ENCODE measurements around the gene PRKAR2B.

Gene PRKAR2B

GRCh38 chr7:107044347-107045194 is at the start of gene PRKAR2B:
Gene PRKAR2B (plus strand): TSS chr7:107044705. CDS start chr7:107044908, 203 bp downstream.
- DNase-seq, result peak; percentile 84

- no peak for DNase-seq
Measured at GRCh38 chr7:106994833-106995232, 49.7 kb upstream of the PRKAR2B start.

GRCh38 chr7:106997487-106998271 is 46.8 kb upstream of the PRKAR2B start:
- DNase-seq, result no peak

DNA sequence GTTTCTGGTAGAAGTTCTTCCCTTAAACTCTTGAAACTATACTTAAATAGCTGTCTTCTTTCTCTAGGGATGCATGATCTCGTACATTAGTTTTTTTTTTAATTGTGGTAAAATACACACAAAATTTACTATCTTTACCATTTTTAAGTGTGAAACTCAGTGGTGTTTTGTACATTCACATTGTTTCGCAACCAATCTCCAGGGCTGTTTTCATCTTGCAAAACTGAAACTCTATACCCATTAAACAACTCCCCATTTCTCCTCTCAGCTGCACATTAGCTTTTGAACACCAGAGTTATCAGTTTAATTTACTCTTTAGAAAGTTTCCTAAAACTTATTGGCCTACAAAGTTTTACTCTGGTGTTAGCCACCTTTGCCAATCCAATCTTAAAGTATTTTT is 45.5 kb upstream of the PRKAR2B start:
- no peak for DNase-seq

DNA sequence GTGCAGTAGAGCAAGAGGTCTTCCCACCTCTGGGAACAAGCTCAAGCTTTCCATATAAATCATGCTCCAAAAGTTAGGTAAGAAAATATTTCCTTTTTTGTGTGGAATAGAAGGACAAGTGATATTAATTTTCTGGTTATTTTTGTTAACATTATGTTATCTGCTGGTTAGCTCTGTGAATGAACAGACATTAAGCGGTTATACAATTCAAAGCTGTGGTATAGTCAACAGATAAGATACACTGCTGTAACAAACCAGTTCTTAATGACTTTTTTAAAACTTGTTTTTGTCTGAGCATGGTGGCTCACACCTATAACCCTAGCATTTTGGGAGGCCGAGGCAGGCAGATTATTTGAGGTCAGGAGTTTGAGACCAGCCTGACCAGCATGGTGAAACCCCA is 43.0 kb upstream of the PRKAR2B start:
- DNase-seq, result no peak

- DNase-seq, result no peak
Measured at GRCh38 chr7:107002126-107002525, 42.4 kb upstream of the PRKAR2B start.

GRCh38 chr7:107002529-107002998 is 41.9 kb upstream of the PRKAR2B start:
- no peak for DNase-seq

DNA sequence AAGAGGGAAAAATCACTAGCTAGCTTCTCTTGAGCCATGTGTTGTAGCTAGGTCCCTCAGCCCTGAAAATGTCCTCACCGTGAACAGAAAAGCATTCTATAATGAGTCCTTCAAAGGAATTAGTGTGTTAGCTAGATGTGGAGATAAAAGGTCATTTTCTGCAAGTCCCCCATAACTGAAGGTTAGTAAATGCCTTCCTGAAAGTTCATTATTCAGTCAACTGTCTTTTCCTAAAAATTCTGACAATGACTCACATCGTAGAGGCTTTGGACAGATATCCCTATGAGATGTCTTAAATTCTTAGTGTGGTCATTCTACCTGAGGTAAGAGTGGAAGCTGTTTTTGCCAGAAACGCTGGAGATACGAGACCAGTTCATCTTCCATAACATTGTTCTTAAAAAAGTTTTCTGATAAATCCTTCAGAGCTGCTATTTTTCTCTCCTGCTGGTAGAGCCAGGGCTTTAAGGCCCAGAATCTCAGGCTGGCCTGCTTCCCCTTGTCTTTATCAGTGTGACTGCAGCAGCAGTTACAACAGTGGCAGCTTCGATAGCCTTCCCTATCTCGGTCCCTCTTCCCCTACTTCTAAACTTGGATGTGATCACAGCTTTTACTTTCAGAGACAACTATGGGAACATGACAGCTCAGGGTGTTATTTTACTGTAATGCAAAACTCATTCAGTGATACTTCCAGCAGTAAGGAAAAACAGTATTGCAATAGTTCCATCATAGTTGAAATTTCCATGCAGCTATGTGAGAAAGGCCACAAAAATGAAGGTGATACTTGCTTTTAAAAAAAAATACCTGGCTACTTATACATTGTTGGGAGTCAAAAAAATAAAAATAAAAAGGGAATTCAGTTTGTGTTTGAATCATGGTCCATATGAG is 37.3 kb upstream of the PRKAR2B start:
- no peak for DNase-seq

DNA sequence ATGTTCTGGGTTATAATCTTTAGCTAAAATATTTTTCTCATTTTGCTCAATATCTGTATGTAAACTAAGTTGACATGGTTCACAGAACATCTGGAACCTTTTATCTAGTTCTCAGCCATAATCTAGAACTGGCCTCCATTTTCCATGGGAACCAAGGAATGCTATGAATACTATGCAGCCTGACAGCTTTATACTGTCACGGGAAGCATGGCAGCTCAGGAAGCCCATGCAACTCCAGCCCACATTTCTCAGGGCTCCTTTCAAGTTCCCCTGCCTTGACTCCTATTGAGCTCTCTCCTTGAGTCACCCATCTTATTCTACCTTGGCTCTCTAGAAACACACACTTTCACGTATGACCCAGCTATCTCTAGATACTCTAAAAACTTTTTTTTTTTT is 36.6 kb upstream of the PRKAR2B start:
- DNase-seq, result no peak

GRCh38 chr7:107009846-107010203 is 34.7 kb upstream of the PRKAR2B start:
- no peak for DNase-seq

DNA sequence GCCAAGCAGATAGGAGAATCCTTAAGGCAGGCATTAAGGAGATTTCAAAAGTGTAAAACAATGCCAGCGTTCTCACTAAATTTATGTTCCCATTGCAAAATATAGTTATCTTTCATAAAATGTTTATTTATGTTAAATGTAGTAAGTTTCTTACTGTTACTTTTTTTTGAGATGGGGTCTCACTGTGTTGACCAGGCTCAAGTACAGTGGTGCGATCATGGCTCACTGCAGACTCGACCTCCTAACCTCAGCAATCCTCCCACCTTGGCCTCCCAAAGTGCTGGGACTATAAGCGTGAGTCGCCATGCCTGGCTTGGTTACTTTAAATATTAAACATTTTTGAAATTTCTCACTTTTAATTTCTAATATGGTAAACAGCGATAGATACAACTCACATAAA is 31.8 kb upstream of the PRKAR2B start:
- DNase-seq, result no peak

DNA sequence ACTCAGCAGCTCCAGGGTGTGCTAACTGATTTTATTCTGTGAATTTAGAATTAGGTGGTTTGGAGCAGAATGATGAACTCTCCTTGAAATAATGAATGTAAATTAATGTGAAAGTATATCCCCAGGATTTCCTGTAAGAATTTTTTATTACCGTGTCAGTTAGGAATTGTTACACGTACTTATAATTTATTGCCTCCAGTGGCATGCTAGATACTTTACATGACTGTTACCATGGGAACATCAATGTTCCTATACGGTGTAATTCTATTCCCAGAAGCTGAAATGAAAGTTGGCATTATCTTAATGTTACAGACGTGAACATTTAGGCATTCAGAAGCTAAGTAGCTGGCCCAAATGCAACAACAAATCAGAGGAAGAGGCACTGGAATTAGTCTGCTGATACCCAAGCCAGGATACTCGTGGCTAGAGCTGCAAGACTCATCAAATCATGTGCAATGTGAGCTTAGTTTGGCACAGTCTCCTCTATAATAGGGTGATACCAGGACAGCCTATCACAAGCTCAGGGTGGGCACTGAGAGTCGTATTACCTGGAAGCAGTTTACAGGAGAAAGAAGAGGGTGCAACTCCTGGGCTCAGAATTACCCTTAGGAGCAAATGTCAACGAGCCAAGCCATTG is 30.0 kb upstream of the PRKAR2B start:
- no peak for DNase-seq

DNA sequence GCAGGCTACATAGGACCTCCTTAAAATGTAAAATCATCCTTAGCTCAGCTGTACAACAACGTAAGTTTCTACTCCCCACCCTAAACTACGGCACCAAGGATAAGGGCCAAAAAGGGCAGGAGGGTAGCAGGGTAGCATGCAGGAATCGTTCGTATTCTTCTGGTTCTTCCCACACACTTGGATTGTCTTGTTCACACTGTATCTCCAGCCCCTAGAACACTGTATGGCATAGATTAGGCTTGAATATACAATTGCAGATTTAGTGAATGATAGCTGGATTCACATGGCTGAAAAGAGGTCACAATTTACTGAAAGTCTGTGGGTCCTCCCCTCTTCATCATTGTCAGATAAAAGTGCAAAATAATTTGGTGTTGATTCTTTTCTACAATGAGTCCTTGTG is 28.2 kb upstream of the PRKAR2B start:
- DNase-seq, result no peak

DNA sequence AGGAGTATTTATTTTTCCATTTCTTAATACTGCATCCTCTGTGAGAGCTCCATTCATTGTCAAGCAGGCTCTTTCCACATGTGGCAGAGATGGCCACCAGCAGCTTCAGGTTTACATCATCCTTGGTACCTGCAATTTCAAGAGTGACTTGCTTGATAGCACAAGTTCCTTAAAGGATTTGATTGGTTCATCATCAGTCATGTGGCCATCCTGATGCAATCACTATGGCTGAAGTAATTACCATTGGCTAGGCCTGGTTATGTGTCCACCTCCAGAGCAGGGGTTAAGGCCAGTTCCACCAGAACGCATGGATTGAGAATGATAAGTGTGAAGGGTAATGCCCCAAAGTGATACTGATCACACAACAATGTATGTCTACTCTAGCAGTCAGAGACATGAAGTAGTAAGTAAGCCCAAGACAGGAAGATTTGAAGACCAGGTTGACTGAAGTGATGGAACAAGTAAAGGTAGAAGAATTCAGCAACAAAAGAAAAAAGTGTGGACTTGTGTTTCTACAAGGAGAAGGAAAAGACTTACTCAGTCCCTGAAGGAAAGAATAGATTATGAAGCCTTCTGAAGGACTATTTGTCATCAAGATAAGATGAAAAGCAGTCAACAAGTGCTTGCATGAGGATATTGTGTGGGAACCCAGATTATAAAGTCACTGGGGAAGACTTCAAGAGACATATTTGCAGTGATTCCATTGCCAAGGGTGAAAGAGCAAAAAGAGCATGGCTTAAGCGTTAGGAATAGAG is 26.4 kb upstream of the PRKAR2B start:
- no peak for DNase-seq

GRCh38 chr7:107020400-107020799 is 24.1 kb upstream of the PRKAR2B start:
- DNase-seq, result no peak

- DNase-seq, result no peak
Measured at GRCh38 chr7:107021600-107021999, 22.9 kb upstream of the PRKAR2B start.

GRCh38 chr7:107023522-107024151 is 20.9 kb upstream of the PRKAR2B start:
- DNase-seq, result no peak

- DNase-seq, result no peak
Measured at GRCh38 chr7:107024906-107025305, 19.6 kb upstream of the PRKAR2B start.

- DNase-seq, result no peak
Measured at GRCh38 chr7:107025449-107026103, 18.9 kb upstream of the PRKAR2B start.

DNA sequence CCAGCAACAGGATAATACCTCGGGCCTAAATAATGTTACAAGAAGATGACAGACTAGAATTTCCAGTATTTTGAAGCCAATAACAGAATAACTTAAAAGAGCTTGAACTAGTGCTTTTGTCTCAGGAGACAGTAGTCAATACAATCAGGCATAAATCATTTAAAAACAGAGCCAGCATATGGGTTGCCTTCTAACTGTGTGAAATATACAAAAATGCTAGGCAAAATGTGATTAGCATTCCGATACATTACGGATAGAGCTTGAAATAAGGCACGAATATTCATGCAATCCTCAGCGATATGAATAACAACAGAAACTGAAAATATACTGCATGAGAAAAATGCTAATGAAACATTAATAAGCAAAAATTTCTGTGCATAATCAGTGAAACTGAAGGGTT is 18.3 kb upstream of the PRKAR2B start:
- no peak for DNase-seq

GRCh38 chr7:107027208-107027607 is 17.3 kb upstream of the PRKAR2B start:
- DNase-seq, result no peak

All from CD4-positive, alpha-beta T cell treated with Interleukin-12 subunit alpha and Interleukin-12 subunit beta, for 1 hour (primary cell).